Measurements from ENCODE around the gene FER. TPM values are rescaled to one million over a fixed set of nuclear protein-coding genes. Genes with fewer than 3 reads are reported as not detected.

Gene FER
- total RNA-seq, 1 experiment from 2014 or later = 18.0 TPM

GRCh38 chr5:108730617-108731340, 16.9 kb upstream of the FER start:
- H3K36me3 Mint-ChIP-seq (ENCODE audit: insufficient read depth in 1 of 3, low read depth in 3 of 3) = no peaks in the 10 kb centered on the region; a peak in 1 of 7 replicates
- no peak overlapping the region for H2BK20ac ChIP-seq (ENCODE audit: low read depth, low read length, poor library complexity, severe bottlenecking)
- H3K79me1 ChIP-seq (ENCODE audit: insufficient read depth, low read depth, low read length, poor library complexity, severe bottlenecking) = no peaks in the 10 kb centered on the region
- H2AK5ac ChIP-seq (ENCODE audit: insufficient read length, low read length) = no peak overlapping the region
- H3T11ph ChIP-seq (ENCODE audit: low read length) = no peak overlapping the region
- no peaks in the 10 kb centered on the region for H4K20me1 ChIP-seq (ENCODE audit: control insufficient read depth, insufficient read depth, insufficient read length)
- no peak overlapping the region for H3K4me2 ChIP-seq (ENCODE audit: insufficient read depth, insufficient read length, low read length)
- no peaks in the 10 kb centered on the region for H3K9me3 ChIP-seq (ENCODE audit: control insufficient read depth, low read depth, low read length)
- H3K9ac ChIP-seq (ENCODE audit: extremely low read depth, insufficient read length, low read length) = no peak overlapping the region
- no peak for TF ChIP-seq CTCF (conservative IDR thresholded peaks at IDR 0.05)
- no CpG with 5 or more reads among the region's 1 CpG for WGBS (ENCODE audit: extremely low coverage, insufficient read length, low lambda C conversion rate)
- H2BK120ac ChIP-seq (ENCODE audit: low read depth, low read length, poor library complexity, severe bottlenecking) = no peak overlapping the region
- no peak overlapping the region for H3K23ac ChIP-seq (ENCODE audit: insufficient read length, low read depth, low read length)
- no peak overlapping the region for H3K4me3 Mint-ChIP-seq
- no peak overlapping the region for H2BK12ac ChIP-seq (ENCODE audit: insufficient read length, low read depth, low read length)
- no peak overlapping the region for H3K27ac Mint-ChIP-seq
- no peak overlapping the region for H4K8ac ChIP-seq (replicated peaks; ENCODE audit: insufficient read length, low read depth, low read length)
- no peak overlapping the region for H2AFZ ChIP-seq (ENCODE audit: low read length)
- H3K4me1 Mint-ChIP-seq = peaks cover 31 to 37% of the 10 kb centered on the region in 2 experiments
- H3K23me2 ChIP-seq (ENCODE audit: insufficient read length, low read depth, low read length, poor library complexity, severe bottlenecking) = peaks cover 14% of the 10 kb centered on the region
- no peak overlapping the region for H2BK15ac ChIP-seq (ENCODE audit: low read depth, low read length)
- H3K27me3 ChIP-seq (ENCODE audit: insufficient read depth, low read length) = no peaks in the 10 kb centered on the region
- no peak overlapping the region for H3K4ac ChIP-seq (ENCODE audit: low read depth, low read length)
- H4K5ac ChIP-seq (ENCODE audit: insufficient read length, low read depth, low read length) = no peak overlapping the region
- H2BK5ac ChIP-seq (ENCODE audit: insufficient read length, low read length) = no peak overlapping the region
- no peak overlapping the region for H3K18ac ChIP-seq (ENCODE audit: insufficient read length, low read depth, low read length)
- no peaks in the 10 kb centered on the region for H3K27me3 Mint-ChIP-seq (ENCODE audit: low read depth)
- no peak overlapping the region for H3K56ac ChIP-seq (ENCODE audit: insufficient read length, low read depth, low read length)
- no peak for DNase-seq
- H3K14ac ChIP-seq (ENCODE audit: insufficient read depth, low read length) = no peak overlapping the region
- H3K27ac ChIP-seq (ENCODE audit: insufficient read length, low read depth, low read length) = no peak overlapping the region
- H3K9me3 Mint-ChIP-seq = no peaks in the 10 kb centered on the region
- H4K91ac ChIP-seq (ENCODE audit: insufficient read length, low read depth, low read length) = no peak overlapping the region
- H3K79me2 ChIP-seq (ENCODE audit: insufficient read depth, low read length) = no peaks in the 10 kb centered on the region
- H3K4me1 ChIP-seq (ENCODE audit: insufficient read depth, low read length) = no peaks in the 10 kb centered on the region; the same call in 1 of the 2 replicates
